Frontal cortex (tissue), 4 donors: Measurements from ENCODE around the gene ANKUB1. TPM values are rescaled to one million over a fixed set of nuclear protein-coding genes. Genes with fewer than 3 reads are reported as not detected.

Source experiments
- DNase-seq, 2 donors: peaks; one replicate each; pipeline ENCODE4 v3.0.0; 2012; ENCODE audit warnings: low spot score in 2 of 2
- FAIRE-seq: peaks from 2 replicates; lab custom pipeline; 2012; peaks lifted over from hg19 to GRCh38; lab: Jason Lieb, UNC
- small RNA-seq: library from RNA; depleted of rRNA; stranded (forward); fragments of <200 nt; gene quantifications from one replicate; pipeline ENCODE3, GENCODE V24; 2014
- total RNA-seq: library from RNA; depleted of rRNA; stranded (reverse); fragments of >200 nt; gene quantifications from one replicate; pipeline ENCODE4 v1.2.3, GENCODE V29; 2014
- donor health status: control.
- donor health status: control.
- donor health status: control.

ANKUB1 gene
- total RNA-seq, 1 donor from 2014 or later: 0.41 TPM

DNA sequence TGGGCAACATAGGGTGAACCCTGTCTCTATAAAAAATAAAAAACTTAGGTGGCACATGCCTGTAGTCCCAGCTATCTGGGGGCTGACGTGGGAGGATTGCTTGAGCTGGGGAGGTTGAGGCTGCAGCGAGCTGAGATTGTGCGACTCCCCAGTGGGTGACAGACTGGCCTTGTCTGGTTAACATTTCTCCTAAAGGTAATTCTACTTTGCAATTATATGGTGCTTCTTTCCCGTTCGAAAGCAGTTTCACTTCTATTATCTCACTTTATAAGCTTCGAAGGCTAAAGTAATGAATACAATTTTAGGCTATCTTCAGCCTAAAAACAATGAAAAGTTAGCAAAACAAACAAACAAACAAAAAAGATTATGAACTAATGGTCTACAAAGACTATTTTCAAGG is 75.4 kb downstream of the ANKUB1 start:
- DNase-seq (no peak), FAIRE-seq (no peak)

DNA sequence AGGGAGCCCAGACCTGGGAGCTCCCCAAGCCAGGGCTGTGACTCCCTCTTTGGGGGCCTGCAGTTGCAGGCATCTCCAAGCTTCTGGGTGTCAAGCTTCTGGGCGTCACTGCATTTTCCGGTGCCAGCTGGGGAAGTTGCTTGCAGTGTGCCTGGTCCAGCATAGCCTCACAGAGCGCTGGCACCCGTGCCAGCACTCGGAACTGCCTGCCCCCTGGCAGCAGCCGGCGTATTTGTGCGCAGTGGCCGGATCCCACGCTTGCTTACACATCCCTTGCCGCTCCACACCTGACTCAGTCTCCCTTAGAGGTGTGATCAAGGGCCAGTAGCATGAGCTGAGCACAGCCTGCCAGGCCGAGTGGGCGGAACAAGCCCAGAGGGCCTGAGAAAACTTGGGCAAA is 77.1 kb downstream of the ANKUB1 start:
- no peak for FAIRE-seq
- DNase-seq: no peak

DNA sequence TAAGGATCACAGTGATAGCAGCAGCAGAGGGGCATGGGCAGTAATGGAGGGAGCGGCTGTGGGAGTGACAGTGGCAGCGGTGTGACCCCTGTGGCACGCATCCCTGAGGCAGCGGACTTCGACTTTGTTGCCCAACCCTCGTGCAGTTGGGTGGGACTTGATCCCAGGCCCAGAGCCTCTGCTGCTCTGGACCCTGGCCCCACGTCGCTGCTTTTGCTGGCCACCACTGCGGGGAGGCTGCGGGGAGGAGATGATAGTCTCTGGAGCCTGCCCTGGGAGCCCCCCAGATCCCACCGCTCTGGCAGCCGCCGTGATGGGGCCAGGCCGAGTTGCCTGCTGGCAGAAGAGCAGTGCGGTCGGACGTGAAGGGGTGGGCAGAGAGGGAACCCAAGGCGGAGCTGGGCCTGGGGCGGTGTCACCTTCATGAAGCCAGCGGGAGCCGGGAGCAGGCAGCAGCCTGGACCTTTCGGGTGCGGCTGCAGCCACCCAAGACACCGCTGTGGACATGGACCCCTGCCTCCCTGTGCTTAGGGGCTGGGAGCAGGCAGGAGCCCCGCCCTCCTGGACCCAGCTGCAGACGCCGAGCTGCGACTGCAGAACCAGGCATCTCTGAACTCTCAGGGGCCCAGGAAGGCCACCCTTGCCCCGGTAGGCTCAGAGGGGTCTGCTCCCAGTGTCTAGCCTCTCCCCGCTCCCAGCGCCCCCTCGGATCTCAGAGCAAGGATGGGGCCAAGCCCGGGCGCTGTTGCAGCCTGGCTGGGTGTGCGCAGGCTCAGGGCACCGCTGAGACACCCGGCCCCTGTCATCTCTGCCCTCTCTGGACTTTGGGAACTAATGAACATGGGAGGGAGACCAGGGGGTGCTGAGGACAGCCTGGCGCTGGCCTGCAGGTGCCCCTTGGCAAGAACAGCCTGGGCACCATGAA is 78.4 kb downstream of the ANKUB1 start:
- no peak for DNase-seq
- no peak for FAIRE-seq

Small RNA genes within 50 kb of the gene (small RNA-seq; reads per million reads assigned to genes)
- not detected for gene RNU6-507P

Other genes starting within 250 kb of the ANKUB1 start
- 6.1 TPM for gene WWTR1, start 134.5 kb downstream of the ANKUB1 start, total RNA-seq
- gene COMMD2, start 40.1 kb downstream of the ANKUB1 start, total RNA-seq: 106 TPM
- gene RNF13, start 20.7 kb upstream of the ANKUB1 start, total RNA-seq: 113 TPM
- gene PFN2, start 178.3 kb upstream of the ANKUB1 start, total RNA-seq: 607 TPM